ENCODE results near the gene SPATA1.

DNA sequence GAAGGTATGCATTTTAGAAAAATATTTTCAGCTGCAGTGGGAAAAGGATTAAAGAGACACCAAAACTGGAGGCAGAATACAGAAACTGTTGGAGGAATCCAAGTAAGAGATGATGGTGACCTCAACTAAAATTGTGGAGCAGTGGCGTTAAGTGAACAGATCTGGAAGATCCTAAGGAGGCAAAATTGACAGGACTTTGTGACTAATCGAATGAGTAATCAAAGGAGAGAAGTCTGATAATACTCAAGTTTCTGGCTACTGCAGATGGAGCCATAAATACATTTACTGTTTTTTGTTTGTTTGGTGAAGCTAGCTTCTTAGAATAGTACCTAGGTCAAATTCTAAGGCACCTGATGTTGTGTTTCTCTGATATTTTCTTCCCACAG, 65.0 kb downstream of the SPATA1 start:
- TF ChIP-seq CTCF (conservative IDR thresholded peaks at IDR 0.05; ENCODE audit: low read length): no peak
- no peak for TF ChIP-seq EZH2phosphoT487 (IDR thresholded peaks at IDR 0.05; ENCODE audit: borderline replicate concordance, low read depth, low read length)

Data from OCI-LY7 (cell line).